ENCODE measurements around the gene WNT9A.
A peak's percentile ranks its signal among the peaks of the same experiment; 100 is the strongest.
"Not testable (repeated sequence)": the region's sequence is repeated elsewhere in the genome, so short reads cannot be mapped to it uniquely, and the experiment has no call there.

The WNT9A gene

GRCh38 chr1:227884370-227885134, 63.2 kb downstream of the WNT9A start:
- ATAC-seq, result no peak

GRCh38 chr1:227883641-227884301, 64.0 kb downstream of the WNT9A start:
- ATAC-seq, result no peak

GRCh38 chr1:227883073-227883520, 64.6 kb downstream of the WNT9A start:
- ATAC-seq, result no peak

- no peak for ATAC-seq
These were observed 67.3 kb downstream of the WNT9A start for GRCh38 chr1:227880342-227880924.

GRCh38 chr1:227877810-227878209, 69.9 kb downstream of the WNT9A start:
- ATAC-seq, result not testable (repeated sequence)

GRCh38 chr1:227871892-227872291, 75.8 kb downstream of the WNT9A start:
- not testable (repeated sequence) for ATAC-seq

GRCh38 chr1:227870366-227870765, 77.4 kb downstream of the WNT9A start:
- ATAC-seq, result no peak

- ATAC-seq, result peak in 1 of 2 donors; percentile 17
These were observed 77.9 kb downstream of the WNT9A start for GRCh38 chr1:227869851-227870305.

- no peak for ATAC-seq
These were observed 78.4 kb downstream of the WNT9A start for GRCh38 chr1:227869279-227869842.

Data from activated CD4-positive, CD25-positive, alpha-beta regulatory T cell treated with anti-CD3 and anti-CD28 coated beads, Interleukin-2, amount 50 U/mL, for 24 hours (primary cell).